NT2/D1 (cell line): Measurements from ENCODE around the gene GAST.

ENCODE experiments used
- DNase-seq: peaks from one replicate; pipeline ENCODE4 v3.0.0-alpha.2; 2011; ENCODE audit warnings: low read depth, low spot score
- H3K27me3 ChIP-seq: 2 replicates; pipeline ENCODE4 v1.6.0; 2011; ENCODE audit warnings: mild to moderate bottlenecking; ENCODE audit not compliant: insufficient read length, insufficient read depth
- H3K36me3 ChIP-seq: 2 replicates; pipeline ENCODE4 v1.6.1; 2011; ENCODE audit warnings: mild to moderate bottlenecking, low read length, mixed read lengths; ENCODE audit not compliant: insufficient read depth, insufficient read length
- H3K4me1 ChIP-seq: 2 replicates; pipeline ENCODE4 v1.5.1; 2011; ENCODE audit not compliant: insufficient read depth, insufficient read length
- H3K4me3 ChIP-seq: 2 replicates; pipeline ENCODE4 v1.5.1; 2011; ENCODE audit warnings: low read depth; ENCODE audit not compliant: insufficient read length
- H3K9ac ChIP-seq: 2 replicates; pipeline ENCODE4 v1.6.0; 2011; ENCODE audit warnings: low read depth; ENCODE audit not compliant: insufficient read length
- H3K9me3 ChIP-seq: 2 replicates; pipeline ENCODE4 v1.5.1; 2011; ENCODE audit warnings: mild to moderate bottlenecking, low read length; ENCODE audit not compliant: insufficient read depth
- SUZ12 ChIP-seq: IDR thresholded peaks from 2 replicates; pipeline ENCODE4 v1.6.1; 2011; ENCODE audit not compliant: insufficient read length, insufficient read depth; ENCODE audit errors: extremely low read depth
- YY1 ChIP-seq: IDR thresholded peaks from 2 replicates; pipeline ENCODE4 v1.6.1; 2011; ENCODE audit not compliant: insufficient read length, insufficient read depth
- ZNF274 ChIP-seq: IDR thresholded peaks from 2 replicates; pipeline ENCODE4 v1.6.1; 2011; ENCODE audit warnings: mild to moderate bottlenecking, low read depth, low read length

GAST gene

GRCh38 chr17:41711669-41712400, at the start of gene GAST:
TSS of gene GAST (plus strand) at chr17:41712331. CDS start at chr17:41715437, 3,106 bp downstream.
- no peak for DNase-seq
- Histone ChIP-seq H3K27me3 (peaks cover 89% of the 10 kb centered on the region), H3K9me3 (peaks cover 10% of the 10 kb centered on the region), H3K4me1 (peaks cover 5% of the 10 kb centered on the region), H3K36me3 (no peaks in the 10 kb centered on the region), H3K9ac (no peak within 1 kb of the TSS), H3K4me3 (no peak within 1 kb of the TSS)
- TF ChIP-seq ZNF274 (no peak), SUZ12 (no peak), YY1 (no peak)

GRCh38 chr17:41663451-41664171, 48.5 kb upstream of the GAST start:
- Histone ChIP-seq H3K36me3 (no peaks in the 10 kb centered on the region), H3K4me1 (peaks cover 13% of the 10 kb centered on the region), H3K4me3 (no peak overlapping the region), H3K9ac (no peak overlapping the region), H3K9me3 (peaks cover 6% of the 10 kb centered on the region; the same call in 1 of the 2 replicates), H3K27me3 (peaks cover 6% of the 10 kb centered on the region)
- TF ChIP-seq YY1 (no peak), ZNF274 (no peak), SUZ12 (no peak)
- no peak for DNase-seq

DNA sequence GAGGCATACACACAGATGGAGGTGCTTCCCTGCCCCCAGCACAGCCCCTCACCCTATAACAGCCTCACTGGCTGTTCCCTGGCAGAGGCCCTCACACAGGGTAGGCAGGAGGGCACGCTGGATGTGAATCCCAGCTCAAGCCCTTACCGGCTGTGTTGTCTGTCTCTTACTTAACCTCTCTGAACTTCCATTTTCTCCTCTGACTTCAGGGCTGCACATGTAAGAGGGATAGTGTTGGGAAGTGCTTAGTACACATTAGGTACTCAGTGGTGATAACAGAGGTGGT, 48.0 kb upstream of the GAST start:
- TF ChIP-seq SUZ12 (no peak), ZNF274 (no peak), YY1 (no peak)
- no peaks in the 10 kb centered on the region for H3K36me3 ChIP-seq
- H3K4me3 ChIP-seq: no peak overlapping the region
- peaks cover 6% of the 10 kb centered on the region; the same call in 1 of the 2 replicates for H3K9me3 ChIP-seq
- DNase-seq: no peak
- H3K4me1 ChIP-seq: peaks cover 8% of the 10 kb centered on the region
- H3K27me3 ChIP-seq: peaks cover 6% of the 10 kb centered on the region
- H3K9ac ChIP-seq: no peak overlapping the region

GRCh38 chr17:41664587-41665565, 47.3 kb upstream of the GAST start:
- H3K9ac ChIP-seq: peak overlapping the region; percentile 26
- TF ChIP-seq SUZ12 (no peak), YY1 (no peak), ZNF274 (no peak)
- DNase-seq: no peak
- H3K27me3 ChIP-seq: peaks cover 6% of the 10 kb centered on the region
- peaks cover 6% of the 10 kb centered on the region; the same call in 1 of the 2 replicates for H3K9me3 ChIP-seq
- no peaks in the 10 kb centered on the region for H3K36me3 ChIP-seq
- no peak overlapping the region for H3K4me3 ChIP-seq
- H3K4me1 ChIP-seq: peaks cover 7% of the 10 kb centered on the region

GRCh38 chr17:41665566-41666236, 46.4 kb upstream of the GAST start:
- Histone ChIP-seq H3K9ac (peak overlapping the region; percentile 79), H3K4me1 (peaks cover 7% of the 10 kb centered on the region), H3K4me3 (peak overlapping the region; percentile 47), H3K9me3 (peaks cover 6% of the 10 kb centered on the region; the same call in 1 of the 2 replicates), H3K36me3 (no peaks in the 10 kb centered on the region), H3K27me3 (peaks cover 6% of the 10 kb centered on the region)
- TF ChIP-seq SUZ12: no peak
- no peak for TF ChIP-seq YY1
- no peak for TF ChIP-seq ZNF274
- DNase-seq: no peak

GRCh38 chr17:41666237-41666641, 45.9 kb upstream of the GAST start:
- Histone ChIP-seq H3K27me3 (peaks cover 6% of the 10 kb centered on the region), H3K4me3 (peak overlapping the region; percentile 47), H3K9me3 (peaks cover 6% of the 10 kb centered on the region; the same call in 1 of the 2 replicates), H3K36me3 (no peaks in the 10 kb centered on the region), H3K9ac (peak overlapping the region; percentile 79), H3K4me1 (peaks cover 7% of the 10 kb centered on the region)
- DNase-seq: no peak
- TF ChIP-seq ZNF274 (no peak), YY1 (no peak), SUZ12 (no peak)
